H9 (cell line): ENCODE data around the gene FAM237B. TPM values are rescaled to one million over a fixed set of nuclear protein-coding genes. Genes with fewer than 3 reads are reported as not detected.

Source experiments
- DNase-seq: peaks from one replicate; pipeline ENCODE4 v3.0.0-alpha.2; 2017
- H2AFZ ChIP-seq: one replicate; pipeline ENCODE4 v1.6.1; 2013; ENCODE audit warnings: mild to moderate bottlenecking, low read length, control low read depth, moderate library complexity
- H2AK5ac ChIP-seq: 2 replicates; pipeline ENCODE4 v1.6.1; 2013; ENCODE audit warnings: low read length, control low read depth, mixed read lengths; ENCODE audit not compliant: insufficient read length
- H2BK120ac ChIP-seq: one replicate; pipeline ENCODE4 v1.6.1; 2013; ENCODE audit warnings: low read depth, mild to moderate bottlenecking, low read length, control low read depth, inconsistent platforms; ENCODE audit not compliant: poor library complexity, severe bottlenecking
- H2BK12ac ChIP-seq: 2 replicates; pipeline ENCODE4 v1.6.1; 2013; ENCODE audit warnings: low read length, control low read depth, mixed read lengths, low read depth; ENCODE audit not compliant: insufficient read length
- H2BK15ac ChIP-seq: 2 replicates; pipeline ENCODE4 v1.6.1; 2013; ENCODE audit warnings: low read depth, low read length, control low read depth
- H2BK20ac ChIP-seq: one replicate; pipeline ENCODE4 v1.6.1; 2013; ENCODE audit warnings: low read depth, mild to moderate bottlenecking, low read length, control low read depth, inconsistent platforms; ENCODE audit not compliant: poor library complexity, severe bottlenecking
- H2BK5ac ChIP-seq: 2 replicates; pipeline ENCODE4 v1.6.1; 2013; ENCODE audit warnings: low read length, control low read depth, mixed read lengths; ENCODE audit not compliant: insufficient read length
- H3K14ac ChIP-seq: 2 replicates; pipeline ENCODE4 v1.6.1; 2013; ENCODE audit warnings: low read length, control low read depth; ENCODE audit not compliant: insufficient read depth
- H3K18ac ChIP-seq: 2 replicates; pipeline ENCODE4 v1.6.1; 2013; ENCODE audit warnings: low read depth, mild to moderate bottlenecking, mixed read lengths, low read length, control low read depth; ENCODE audit not compliant: insufficient read length
- H3K23ac ChIP-seq: 2 replicates; pipeline ENCODE4 v1.6.1; 2013; ENCODE audit warnings: low read length, control low read depth, mixed read lengths, low read depth; ENCODE audit not compliant: insufficient read length
- H3K23me2 ChIP-seq: 2 replicates; pipeline ENCODE4 v1.6.1; 2013; ENCODE audit warnings: low read depth, mild to moderate bottlenecking, mixed read lengths, low read length, control low read depth; ENCODE audit not compliant: insufficient read length, poor library complexity, severe bottlenecking
- H3K27ac ChIP-seq: 2 replicates; pipeline ENCODE4 v1.5.1; 2013; ENCODE audit warnings: low read length, control low read depth, mixed read lengths, low read depth; ENCODE audit not compliant: insufficient read length
- H3K27me3 ChIP-seq: 2 replicates; pipeline ENCODE4 v1.6.1; 2013; ENCODE audit warnings: low read length, control low read depth, inconsistent platforms; ENCODE audit not compliant: insufficient read depth
- H3K4ac ChIP-seq: 2 replicates; pipeline ENCODE4 v1.6.1; 2013; ENCODE audit warnings: low read depth, mild to moderate bottlenecking, control low read depth, inconsistent platforms, low read length, moderate library complexity
- H3K4me1 ChIP-seq: 2 replicates; pipeline ENCODE4 v1.6.1; 2013; ENCODE audit warnings: low read length, control low read depth, inconsistent platforms; ENCODE audit not compliant: insufficient read depth
- H3K4me2 ChIP-seq: 2 replicates; pipeline ENCODE4 v1.6.1; 2013; ENCODE audit warnings: low read length, control low read depth, mixed read lengths; ENCODE audit not compliant: insufficient read length, insufficient read depth
- H3K56ac ChIP-seq: 2 replicates; pipeline ENCODE4 v1.6.1; 2013; ENCODE audit warnings: low read depth, mild to moderate bottlenecking, mixed read lengths, low read length, control low read depth; ENCODE audit not compliant: insufficient read length
- H3K79me1 ChIP-seq: 2 replicates; pipeline ENCODE4 v1.6.1; 2013; ENCODE audit warnings: low read depth, mild to moderate bottlenecking, moderate library complexity, low read length, control low read depth, inconsistent platforms; ENCODE audit not compliant: insufficient read depth, poor library complexity, severe bottlenecking
- H3K79me2 ChIP-seq: 2 replicates; pipeline ENCODE4 v1.6.1; 2013; ENCODE audit warnings: low read length, control low read depth, inconsistent platforms; ENCODE audit not compliant: insufficient read depth
- H3K9ac ChIP-seq: 2 replicates; pipeline ENCODE4 v1.6.1; 2013; ENCODE audit warnings: low read length, control low read depth, mixed read lengths; ENCODE audit not compliant: insufficient read length; ENCODE audit errors: extremely low read depth
- H3K9me3 ChIP-seq: one replicate; pipeline ENCODE4 v1.6.1; 2013; ENCODE audit warnings: low read depth, low read length, inconsistent platforms; ENCODE audit not compliant: control insufficient read depth
- H3T11ph ChIP-seq: one replicate; pipeline ENCODE4 v1.6.1; 2013; ENCODE audit warnings: mild to moderate bottlenecking, low read length, control low read depth, inconsistent platforms
- H4K20me1 ChIP-seq: one replicate; pipeline ENCODE4 v1.6.1; 2013; ENCODE audit not compliant: control insufficient read depth, insufficient read length, insufficient read depth
- H4K5ac ChIP-seq: 2 replicates; pipeline ENCODE4 v1.6.1; 2013; ENCODE audit warnings: low read depth, mild to moderate bottlenecking, mixed read lengths, low read length, control low read depth; ENCODE audit not compliant: insufficient read length
- H4K8ac ChIP-seq: replicated peaks from 2 replicates; pipeline ENCODE4 v1.6.1; 2013; ENCODE audit warnings: low read length, control low read depth, mixed read lengths, low read depth; ENCODE audit not compliant: insufficient read length
- H4K91ac ChIP-seq: 2 replicates; pipeline ENCODE4 v1.6.1; 2013; ENCODE audit warnings: low read depth, mild to moderate bottlenecking, moderate library complexity, mixed read lengths, low read length, control low read depth; ENCODE audit not compliant: insufficient read length
- H3K27ac Mint-ChIP-seq, 3 experiments: 2 replicates in 2 of 3; 3 replicates in 1 of 3; pipeline ENCODE4 v1.8.0; 2020 to 2021; ENCODE audit warnings: mixed read lengths in 3 of 3, mild to moderate bottlenecking in 1 of 3, moderate library complexity in 1 of 3
- H3K27me3 Mint-ChIP-seq: 2 replicates; pipeline ENCODE4 v1.8.0; 2021; ENCODE audit warnings: low read depth, mild to moderate bottlenecking, moderate library complexity, mixed read lengths
- H3K36me3 Mint-ChIP-seq, 3 experiments: 2 replicates in 2 of 3; 3 replicates in 1 of 3; pipeline ENCODE4 v1.8.0; 2020 to 2021; ENCODE audit warnings: low read depth in 3 of 3, mixed read lengths in 3 of 3; ENCODE audit not compliant: insufficient read depth in 1 of 3
- H3K4me1 Mint-ChIP-seq, 2 experiments: 2 replicates each; pipeline ENCODE4 v1.8.0; 2020; ENCODE audit warnings: mixed read lengths in 2 of 2
- H3K4me3 Mint-ChIP-seq, 2 experiments: 2 replicates in 1 of 2; 3 replicates in 1 of 2; pipeline ENCODE4 v1.8.0; 2020 to 2021; ENCODE audit warnings: mild to moderate bottlenecking in 2 of 2, mixed read lengths in 2 of 2, moderate library complexity in 1 of 2
- H3K9me3 Mint-ChIP-seq, 2 experiments: 2 replicates in 1 of 2; 3 replicates in 1 of 2; pipeline ENCODE4 v1.8.0; 2020; ENCODE audit warnings: mild to moderate bottlenecking in 2 of 2, mixed read lengths in 2 of 2, moderate library complexity in 1 of 2
- total RNA-seq: library from RNA; stranded (reverse); gene quantifications from 2 replicates; pipeline ENCODE4 v1.2.1, GENCODE V29; 2021
- TF ChIP-seq, protein P1 (sequence below): fragments of 200-600 bp; sonication (generic); conservative IDR thresholded peaks from 3 replicates; pipeline ENCODE4 v1.8.0; 2021; ENCODE audit warnings: antibody characterized with exemption, mild to moderate bottlenecking

FAM237B gene
- total RNA-seq, 1 experiment from 2014 or later = not detected

GRCh38 chr7:90311175-90311574, 9.9 kb downstream of the FAM237B start:
- DNase-seq = no peak
- no peak overlapping the region for H3K23ac ChIP-seq
- H4K91ac ChIP-seq = no peak overlapping the region
- no peak overlapping the region for H4K5ac ChIP-seq
- no peak overlapping the region for H3K9ac ChIP-seq
- no peaks in the 10 kb centered on the region for H3K79me2 ChIP-seq
- no peak overlapping the region for H3K18ac ChIP-seq
- Mint-ChIP-seq H3K27me3 (no peaks in the 10 kb centered on the region), H3K4me1 (peaks cover 0 to 2% of the 10 kb centered on the region in 2 experiments; a peak in 1 of 4 replicates), H3K4me3 (no peak overlapping the region), H3K9me3 (no peaks in the 10 kb centered on the region), H3K27ac (no peak overlapping the region; a peak in 1 of 7 replicates), H3K36me3 (no peaks in the 10 kb centered on the region)
- TF ChIP-seq, protein P1, sequence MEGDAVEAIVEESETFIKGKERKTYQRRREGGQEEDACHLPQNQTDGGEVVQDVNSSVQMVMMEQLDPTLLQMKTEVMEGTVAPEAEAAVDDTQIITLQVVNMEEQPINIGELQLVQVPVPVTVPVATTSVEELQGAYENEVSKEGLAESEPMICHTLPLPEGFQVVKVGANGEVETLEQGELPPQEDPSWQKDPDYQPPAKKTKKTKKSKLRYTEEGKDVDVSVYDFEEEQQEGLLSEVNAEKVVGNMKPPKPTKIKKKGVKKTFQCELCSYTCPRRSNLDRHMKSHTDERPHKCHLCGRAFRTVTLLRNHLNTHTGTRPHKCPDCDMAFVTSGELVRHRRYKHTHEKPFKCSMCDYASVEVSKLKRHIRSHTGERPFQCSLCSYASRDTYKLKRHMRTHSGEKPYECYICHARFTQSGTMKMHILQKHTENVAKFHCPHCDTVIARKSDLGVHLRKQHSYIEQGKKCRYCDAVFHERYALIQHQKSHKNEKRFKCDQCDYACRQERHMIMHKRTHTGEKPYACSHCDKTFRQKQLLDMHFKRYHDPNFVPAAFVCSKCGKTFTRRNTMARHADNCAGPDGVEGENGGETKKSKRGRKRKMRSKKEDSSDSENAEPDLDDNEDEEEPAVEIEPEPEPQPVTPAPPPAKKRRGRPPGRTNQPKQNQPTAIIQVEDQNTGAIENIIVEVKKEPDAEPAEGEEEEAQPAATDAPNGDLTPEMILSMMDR = no peak
- H2BK5ac ChIP-seq = no peak overlapping the region
- H4K8ac ChIP-seq = no peak overlapping the region
- no peak overlapping the region for H2BK20ac ChIP-seq
- no peak overlapping the region for H3K4me2 ChIP-seq
- no peaks in the 10 kb centered on the region for H4K20me1 ChIP-seq
- no peaks in the 10 kb centered on the region for H3K79me1 ChIP-seq
- H2BK12ac ChIP-seq = no peak overlapping the region
- H3K27ac ChIP-seq = no peak overlapping the region
- H3K56ac ChIP-seq = no peak overlapping the region
- H2BK15ac ChIP-seq = no peak overlapping the region
- no peak overlapping the region for H2AFZ ChIP-seq
- H2AK5ac ChIP-seq = no peak overlapping the region
- no peaks in the 10 kb centered on the region for H3K4me1 ChIP-seq
- no peak overlapping the region for H3K4ac ChIP-seq
- H3K23me2 ChIP-seq = no peaks in the 10 kb centered on the region
- H3K9me3 ChIP-seq = no peaks in the 10 kb centered on the region
- no peaks in the 10 kb centered on the region for H3K27me3 ChIP-seq
- no peak overlapping the region for H3T11ph ChIP-seq
- no peak overlapping the region for H2BK120ac ChIP-seq
- no peak overlapping the region for H3K14ac ChIP-seq
